BLaER1 (cell line): ENCODE data around the gene ABCC12.
"Not testable (repeated sequence)": the region's sequence is repeated elsewhere in the genome, so short reads cannot be mapped to it uniquely, and the experiment has no call there.

Source experiments
- H3K27ac ChIP-seq: shearing (Covaris generic); formaldehyde crosslinking; 2 replicates; pipeline ENCODE4 v1.8.1; 2022
- H3K27me3 ChIP-seq: shearing (Covaris generic); formaldehyde crosslinking; 2 replicates; pipeline ENCODE4 v1.8.1; 2022
- H3K36me3 ChIP-seq: shearing (Covaris generic); formaldehyde crosslinking; 2 replicates; pipeline ENCODE4 v1.8.1; 2022
- H3K4me1 ChIP-seq: shearing (Covaris generic); formaldehyde crosslinking; 2 replicates; pipeline ENCODE4 v1.8.1; 2022
- H3K4me2 ChIP-seq: shearing (Covaris generic); formaldehyde crosslinking; 2 replicates; pipeline ENCODE4 v1.8.1; 2022
- H3K4me3 ChIP-seq: shearing (Covaris generic); formaldehyde crosslinking; 2 replicates; pipeline ENCODE4 v1.8.1; 2022
- H3K9ac ChIP-seq: shearing (Covaris generic); formaldehyde crosslinking; 2 replicates; pipeline ENCODE4 v1.8.1; 2022
- H3K9me3 ChIP-seq: shearing (Covaris generic); formaldehyde crosslinking; 2 replicates; pipeline ENCODE4 v1.8.1; 2022
- H4K20me1 ChIP-seq: shearing (Covaris generic); formaldehyde crosslinking; 2 replicates; pipeline ENCODE4 v1.8.1; 2022
- Cebpa-rat ChIP-seq: shearing (Covaris generic); IDR thresholded peaks from 2 replicates; pipeline ENCODE4 v1.8.1; 2022

Gene ABCC12

GRCh38 chr16:48184681-48185080 lies 28.9 kb upstream of the ABCC12 start:
- H4K20me1 ChIP-seq: no peaks in the 10 kb centered on the region
- H3K36me3 ChIP-seq: no peaks in the 10 kb centered on the region
- peaks cover 11% of the 10 kb centered on the region; the same call in 1 of the 2 replicates for H3K4me1 ChIP-seq
- no peak overlapping the region for H3K4me3 ChIP-seq
- no peak overlapping the region for H3K9ac ChIP-seq
- H3K9me3 ChIP-seq: no peaks in the 10 kb centered on the region
- H3K4me2 ChIP-seq: no peak overlapping the region
- TF ChIP-seq Cebpa-rat: no peak
- H3K27me3 ChIP-seq: no peaks in the 10 kb centered on the region
- no peak overlapping the region for H3K27ac ChIP-seq

GRCh38 chr16:48182979-48183537 lies 27.3 kb upstream of the ABCC12 start:
- Histone ChIP-seq H3K4me2 (no peak overlapping the region), H3K27ac (no peak overlapping the region), H3K9ac (no peak overlapping the region), H3K4me3 (no peak overlapping the region), H3K27me3 (no peaks in the 10 kb centered on the region), H4K20me1 (no peaks in the 10 kb centered on the region), H3K36me3 (no peaks in the 10 kb centered on the region), H3K9me3 (no peaks in the 10 kb centered on the region), H3K4me1 (peaks cover 4% of the 10 kb centered on the region; the same call in 1 of the 2 replicates)
- no peak for TF ChIP-seq Cebpa-rat

- not testable (repeated sequence) for H3K4me2 ChIP-seq, H3K27ac ChIP-seq, H3K4me3 ChIP-seq, H3K9ac ChIP-seq, H3K36me3 ChIP-seq, H4K20me1 ChIP-seq, H3K4me1 ChIP-seq, H3K9me3 ChIP-seq, H3K27me3 ChIP-seq
These were observed 26.1 kb upstream of the ABCC12 start for GRCh38 chr16:48181746-48182520.

- no peaks in the 10 kb centered on the region for H3K9me3 ChIP-seq
- H3K4me1 ChIP-seq: peaks cover 4% of the 10 kb centered on the region; the same call in 1 of the 2 replicates
- H3K4me2 ChIP-seq: no peak overlapping the region
- no peak overlapping the region for H3K27ac ChIP-seq
- no peak overlapping the region for H3K4me3 ChIP-seq
- no peaks in the 10 kb centered on the region for H3K27me3 ChIP-seq
- H3K9ac ChIP-seq: no peak overlapping the region
- H3K36me3 ChIP-seq: no peaks in the 10 kb centered on the region
- H4K20me1 ChIP-seq: no peaks in the 10 kb centered on the region
- no peak for TF ChIP-seq Cebpa-rat
These were observed 25.2 kb upstream of the ABCC12 start for GRCh38 chr16:48180868-48181480.

- Histone ChIP-seq H3K27ac (no peak overlapping the region), H3K4me3 (no peak overlapping the region), H3K27me3 (no peaks in the 10 kb centered on the region), H3K9me3 (no peaks in the 10 kb centered on the region), H3K36me3 (no peaks in the 10 kb centered on the region), H3K4me2 (no peak overlapping the region), H4K20me1 (no peaks in the 10 kb centered on the region), H3K9ac (no peak overlapping the region), H3K4me1 (no peaks in the 10 kb centered on the region)
- TF ChIP-seq Cebpa-rat: no peak
These were observed 21.0 kb upstream of the ABCC12 start for GRCh38 chr16:48176635-48177408.

GRCh38 chr16:48173889-48174288 lies 18.1 kb upstream of the ABCC12 start:
- TF ChIP-seq Cebpa-rat: no peak
- Histone ChIP-seq H4K20me1 (no peaks in the 10 kb centered on the region), H3K9me3 (no peaks in the 10 kb centered on the region), H3K9ac (no peak overlapping the region), H3K27ac (no peak overlapping the region), H3K4me2 (no peak overlapping the region), H3K4me3 (no peak overlapping the region), H3K4me1 (no peaks in the 10 kb centered on the region), H3K27me3 (no peaks in the 10 kb centered on the region), H3K36me3 (no peaks in the 10 kb centered on the region)

GRCh38 chr16:48172682-48173081 lies 16.9 kb upstream of the ABCC12 start:
- H3K9me3 ChIP-seq: no peaks in the 10 kb centered on the region
- no peak for TF ChIP-seq Cebpa-rat
- no peak overlapping the region for H3K4me3 ChIP-seq
- no peak overlapping the region for H3K4me2 ChIP-seq
- H3K9ac ChIP-seq: no peak overlapping the region
- no peaks in the 10 kb centered on the region for H4K20me1 ChIP-seq
- H3K4me1 ChIP-seq: no peaks in the 10 kb centered on the region
- H3K27me3 ChIP-seq: no peaks in the 10 kb centered on the region
- no peak overlapping the region for H3K27ac ChIP-seq
- no peaks in the 10 kb centered on the region for H3K36me3 ChIP-seq

- no peaks in the 10 kb centered on the region for H3K27me3 ChIP-seq
- H3K36me3 ChIP-seq: no peaks in the 10 kb centered on the region
- no peaks in the 10 kb centered on the region for H3K9me3 ChIP-seq
These were observed 14.1 kb upstream of the ABCC12 start for GRCh38 chr16:48169896-48170295.

GRCh38 chr16:48168075-48168474 lies 12.3 kb upstream of the ABCC12 start:
- H3K9me3 ChIP-seq: no peaks in the 10 kb centered on the region
- no peak overlapping the region for H3K4me3 ChIP-seq
- no peak overlapping the region for H3K4me2 ChIP-seq
- H4K20me1 ChIP-seq: no peaks in the 10 kb centered on the region
- H3K27ac ChIP-seq: no peak overlapping the region
- no peaks in the 10 kb centered on the region for H3K36me3 ChIP-seq
- no peaks in the 10 kb centered on the region for H3K27me3 ChIP-seq
- no peak for TF ChIP-seq Cebpa-rat
- H3K4me1 ChIP-seq: peaks cover 10% of the 10 kb centered on the region
- no peak overlapping the region for H3K9ac ChIP-seq

More at GRCh38 chr16:48169896-48170295, 14.1 kb upstream of the ABCC12 start:
- Histone ChIP-seq H3K4me3 (no peak overlapping the region), H4K20me1 (no peaks in the 10 kb centered on the region), H3K4me1 (peaks cover 9% of the 10 kb centered on the region), H3K27ac (no peak overlapping the region), H3K4me2 (no peak overlapping the region), H3K9ac (no peak overlapping the region)
- TF ChIP-seq Cebpa-rat: no peak

- H3K4me1 ChIP-seq: peaks cover 10% of the 10 kb centered on the region
- H4K20me1 ChIP-seq, H3K27me3 ChIP-seq, H3K36me3 ChIP-seq, H3K4me3 ChIP-seq, H3K9ac ChIP-seq, H3K9me3 ChIP-seq, H3K27ac ChIP-seq, H3K4me2 ChIP-seq: not testable (repeated sequence)
These were observed 10.8 kb upstream of the ABCC12 start for GRCh38 chr16:48166617-48167016.
